GM19193 (cell line): Measurements from ENCODE around the gene SLC25A40.

Experiments used
- POLR2A ChIP-seq: IDR thresholded peaks from 4 replicates; pipeline ENCODE4 v1.6.1; 2011; ENCODE audit not compliant: insufficient read depth, insufficient read length; ENCODE audit errors: extremely low read depth

Gene SLC25A40

DNA sequence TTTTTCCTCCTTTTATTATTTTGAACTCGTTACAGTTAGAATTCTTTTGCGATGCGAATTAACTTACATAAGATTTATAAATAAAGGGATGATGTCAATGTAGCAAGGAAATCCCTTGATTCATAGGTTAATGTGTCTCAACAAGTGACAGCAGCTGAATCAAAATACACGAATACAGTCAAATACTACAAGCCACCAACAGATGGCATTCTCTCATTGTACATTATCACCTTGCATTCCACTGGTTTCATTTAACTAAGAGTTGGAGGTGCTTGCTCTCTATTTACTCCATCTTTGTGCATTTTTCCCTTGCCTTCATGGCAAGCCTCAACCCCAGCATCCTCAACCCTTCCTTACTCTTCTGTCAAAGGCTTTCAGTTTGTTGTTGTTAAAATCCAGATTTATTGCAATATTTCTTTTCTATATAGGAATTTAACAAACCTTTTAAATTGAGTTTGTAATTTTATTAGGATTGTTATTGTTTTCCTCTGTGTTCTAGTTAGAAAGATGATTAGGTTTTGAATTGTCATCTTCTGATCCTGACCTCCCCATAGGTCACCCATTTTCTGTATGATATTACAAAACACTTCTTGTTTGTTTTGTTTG, 78.3 kb downstream of the SLC25A40 start:
- no peak for TF ChIP-seq POLR2A

DNA sequence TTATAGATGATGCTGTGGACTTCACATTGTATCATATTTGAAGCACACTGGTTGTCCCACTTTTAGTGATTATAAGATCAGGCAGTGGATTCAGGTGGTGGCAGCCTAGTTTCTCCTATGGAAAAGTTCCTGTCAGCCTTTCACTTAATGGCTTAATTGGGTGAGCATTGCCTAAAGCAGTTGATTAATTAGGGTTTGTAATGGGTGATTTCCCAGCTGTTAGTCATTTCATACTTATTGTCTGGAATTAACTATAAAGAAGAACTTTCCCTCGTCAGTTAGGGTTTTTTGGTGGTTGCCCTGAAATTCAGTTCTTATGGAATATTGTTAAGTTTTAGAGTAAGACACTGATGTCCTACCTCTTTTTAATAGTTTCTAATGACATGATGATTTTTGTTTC, 78.8 kb downstream of the SLC25A40 start:
- TF ChIP-seq POLR2A = no peak

DNA sequence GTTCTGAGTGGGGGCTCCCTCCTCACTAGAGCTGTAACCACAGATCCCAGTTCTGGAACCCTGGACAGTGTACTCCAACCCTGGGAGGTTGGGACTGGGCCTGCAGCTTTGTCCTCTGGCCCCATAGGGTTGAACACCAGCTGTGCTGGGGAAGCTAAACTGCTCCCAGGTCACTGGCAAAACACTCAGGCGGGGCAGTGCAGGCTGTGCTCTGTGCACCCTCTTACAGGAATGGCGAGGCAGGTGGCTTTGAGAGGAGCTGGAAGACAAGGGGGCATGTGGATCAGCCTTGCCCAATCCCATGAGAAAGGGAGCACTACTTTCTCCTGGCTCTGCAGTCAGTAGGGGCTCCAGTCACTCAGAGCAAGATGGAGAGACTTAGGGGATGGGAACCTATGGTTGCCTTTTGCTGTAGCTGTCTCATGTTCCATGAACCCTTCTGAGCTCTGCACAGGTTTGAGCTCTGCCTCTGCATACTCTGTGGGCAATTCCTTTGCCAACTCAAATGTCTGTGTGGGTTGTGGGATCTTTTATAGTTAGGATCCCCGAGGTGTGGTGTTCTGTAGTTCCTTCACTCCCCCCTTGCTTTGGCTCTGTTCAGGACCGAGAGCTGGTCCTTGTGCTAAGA, 90.7 kb downstream of the SLC25A40 start:
- TF ChIP-seq POLR2A = no peak

DNA sequence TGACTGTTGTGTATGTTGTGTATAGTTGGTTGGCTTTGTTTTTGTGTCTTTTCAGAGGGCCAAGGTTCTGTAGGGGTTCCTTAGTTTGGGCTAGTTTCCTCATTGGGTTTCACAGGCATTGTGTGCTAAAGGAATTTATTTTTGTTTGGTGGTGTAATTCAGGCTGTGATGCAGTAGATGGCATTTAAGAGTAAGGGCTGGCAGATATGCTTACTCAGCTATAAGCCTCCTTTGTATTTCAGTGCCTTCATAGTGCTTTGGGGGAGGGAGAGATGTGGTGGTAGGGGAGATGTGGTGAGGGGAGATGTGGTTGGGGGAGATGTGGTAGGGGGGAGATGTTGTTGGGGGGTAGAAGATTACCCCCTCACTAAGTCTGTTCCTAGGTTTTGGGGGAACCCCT, 91.7 kb downstream of the SLC25A40 start:
- no peak for TF ChIP-seq POLR2A
